H4 (cell line): ENCODE results near the gene RASL10B. TPM values are rescaled to one million over a fixed set of nuclear protein-coding genes. Genes with fewer than 3 reads are reported as not detected.
"Not testable (repeated sequence)": the region's sequence is repeated elsewhere in the genome, so short reads cannot be mapped to it uniquely, and the experiment has no call there.

Experiments used
- DNase-seq: peaks from one replicate; pipeline ENCODE4 v3.0.0-alpha.2; 2015; ENCODE audit warnings: low spot score
- total RNA-seq: library from RNA; depleted of rRNA; stranded (reverse); fragments of >200 nt; shearing (Covaris generic); gene quantifications from 2 replicates; pipeline ENCODE4 v1.2.3, GENCODE V29; 2014

Gene RASL10B
- total RNA-seq, 1 experiment from 2014 or later = 6.2 TPM

GRCh38 chr17:35742896-35743477, 11.5 kb downstream of the RASL10B start:
- no peak for DNase-seq

GRCh38 chr17:35743626-35744328, 12.3 kb downstream of the RASL10B start:
- DNase-seq = no peak

- DNase-seq = no peak
Observed at GRCh38 chr17:35744830-35745229, 13.4 kb downstream of the RASL10B start.

GRCh38 chr17:35745246-35745645, 13.8 kb downstream of the RASL10B start:
- no peak for DNase-seq

GRCh38 chr17:35745749-35746320, 14.4 kb downstream of the RASL10B start:
- no peak for DNase-seq

- peak; percentile 77 for DNase-seq
Observed at GRCh38 chr17:35747540-35748017, 16.1 kb downstream of the RASL10B start.

GRCh38 chr17:35748341-35748841, 17.0 kb downstream of the RASL10B start:
- peak; percentile 49 for DNase-seq

GRCh38 chr17:35748979-35749378, 17.5 kb downstream of the RASL10B start:
- DNase-seq = no peak

- no peak for DNase-seq
Observed at GRCh38 chr17:35749560-35750412, 18.3 kb downstream of the RASL10B start.

- no peak for DNase-seq
Observed at GRCh38 chr17:35750526-35751395, 19.3 kb downstream of the RASL10B start.

GRCh38 chr17:35751541-35751940, 20.1 kb downstream of the RASL10B start:
- not testable (repeated sequence) for DNase-seq

GRCh38 chr17:35752471-35752870, 21.0 kb downstream of the RASL10B start:
- no peak for DNase-seq

GRCh38 chr17:35752945-35753764, 21.7 kb downstream of the RASL10B start, which contains the start of gene GAS2L2:
Gene GAS2L2, minus strand, starts transcription at chr17:35753239. Its CDS starts 389 bp downstream, at chr17:35752850.
- DNase-seq = no peak

- no peak for DNase-seq
Observed at GRCh38 chr17:35757243-35757642, 25.8 kb downstream of the RASL10B start.

- DNase-seq = no peak
Observed at GRCh38 chr17:35760587-35760986, 29.1 kb downstream of the RASL10B start, which contains the start of gene C17orf50. Gene C17orf50, plus strand, starts transcription at chr17:35760887. Its CDS starts 55 bp downstream, at chr17:35760942.

GRCh38 chr17:35761601-35762000, 30.2 kb downstream of the RASL10B start:
- DNase-seq = no peak

- DNase-seq = no peak
Observed at GRCh38 chr17:35763767-35764122, 32.3 kb downstream of the RASL10B start.

- peak; percentile 75 for DNase-seq
Observed at GRCh38 chr17:35764123-35764991, 32.9 kb downstream of the RASL10B start.
